Colonic mucosa (tissue), 4 donors: ENCODE measurements around the gene TESK2. TPM values are rescaled to one million over a fixed set of nuclear protein-coding genes. Genes with fewer than 3 reads are reported as not detected.
A peak's percentile ranks its signal among the peaks of the same experiment; 100 is the strongest.

Experiments
- DNase-seq: peaks from one replicate; pipeline ENCODE4 v3.0.0-alpha.2; 2020
- H3K27ac ChIP-seq: fragments of 200-600 bp; one replicate; pipeline ENCODE4 v1.8.0; 2021
- H3K27me3 ChIP-seq: fragments of 200-600 bp; one replicate; pipeline ENCODE4 v1.8.0; 2021
- H3K36me3 ChIP-seq: fragments of 200-600 bp; one replicate; pipeline ENCODE4 v1.8.0; 2021
- H3K4me1 ChIP-seq: fragments of 200-600 bp; one replicate; pipeline ENCODE4 v1.8.0; 2021; ENCODE audit warnings: mild to moderate bottlenecking
- H3K4me3 ChIP-seq: fragments of 200-600 bp; one replicate; pipeline ENCODE4 v1.8.0; 2021
- H3K9ac ChIP-seq, 2 donors: one replicate each; pipeline ENCODE4 v1.7.0; 2013; ENCODE audit warnings: control low read depth in 2 of 2, low read depth in 2 of 2, low read length in 2 of 2
- H3K9me3 ChIP-seq: fragments of 200-600 bp; one replicate; pipeline ENCODE4 v1.8.0; 2021
- intact Hi-C: fragments of 100-400 bp; cut with DNase I; formaldehyde crosslinking; loops from one replicate; pipeline ENCODE4 v1.14.1; 2022
- total RNA-seq, 2 donors: library from RNA; stranded (reverse); fragmentation: NEBNext Ultra II Directional in 1 of 2; extraction: Animal tissue kit (Norgen Biotek cat#: 25700) in 1 of 2; gene quantifications; one replicate each; pipeline ENCODE4 v1.2.1, GENCODE V29; 2021
- TF ChIP-seq, protein P1 (sequence below): fragments of 200-600 bp; IDR thresholded peaks from one replicate; pipeline ENCODE4 v1.8.0; 2022; ENCODE audit warnings: antibody characterized with exemption, mild to moderate bottlenecking
- donor health status: healthy.
- donor health status: DM: no; HTN: no; CAD: no.
- donor health status: DM: no; HTN: no; CAD: no.

The TESK2 gene
- total RNA-seq, 2 donors from 2014 or later = 11.3 to 15.3 TPM

- H3K4me3 ChIP-seq = no peak overlapping the region
- H3K4me1 ChIP-seq = peaks cover 13% of the 10 kb centered on the region
These were observed 159.3 kb downstream of the TESK2 start for GRCh38 chr1:45331436-45332345.

DNA sequence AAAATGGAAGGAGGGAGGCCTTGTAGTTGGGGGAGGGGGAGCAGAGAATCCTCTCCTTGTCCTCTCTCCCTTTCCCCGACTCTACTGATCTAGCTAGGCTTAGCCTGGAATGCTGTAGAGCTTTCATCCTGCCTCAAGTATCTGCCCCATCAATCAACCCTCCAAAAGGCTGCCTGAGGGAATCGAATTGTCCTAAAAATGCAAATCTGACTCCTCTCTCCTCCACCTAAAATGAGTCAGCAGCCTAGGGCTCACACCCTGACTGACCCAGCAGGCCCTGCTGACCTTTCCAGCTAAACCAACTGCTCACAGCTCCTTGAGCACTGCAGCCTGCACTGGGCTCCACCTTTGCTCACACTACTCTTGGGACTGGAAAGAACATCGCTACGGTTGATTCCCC, 161.5 kb downstream of the TESK2 start:
- no peak overlapping the region for H3K27ac ChIP-seq
- H3K4me1 ChIP-seq = peaks cover 13% of the 10 kb centered on the region
- H3K9me3 ChIP-seq = no peaks in the 10 kb centered on the region
- H3K36me3 ChIP-seq = no peaks in the 10 kb centered on the region
- H3K4me3 ChIP-seq = no peak overlapping the region
- H3K27me3 ChIP-seq = no peaks in the 10 kb centered on the region
- TF ChIP-seq, protein P1, sequence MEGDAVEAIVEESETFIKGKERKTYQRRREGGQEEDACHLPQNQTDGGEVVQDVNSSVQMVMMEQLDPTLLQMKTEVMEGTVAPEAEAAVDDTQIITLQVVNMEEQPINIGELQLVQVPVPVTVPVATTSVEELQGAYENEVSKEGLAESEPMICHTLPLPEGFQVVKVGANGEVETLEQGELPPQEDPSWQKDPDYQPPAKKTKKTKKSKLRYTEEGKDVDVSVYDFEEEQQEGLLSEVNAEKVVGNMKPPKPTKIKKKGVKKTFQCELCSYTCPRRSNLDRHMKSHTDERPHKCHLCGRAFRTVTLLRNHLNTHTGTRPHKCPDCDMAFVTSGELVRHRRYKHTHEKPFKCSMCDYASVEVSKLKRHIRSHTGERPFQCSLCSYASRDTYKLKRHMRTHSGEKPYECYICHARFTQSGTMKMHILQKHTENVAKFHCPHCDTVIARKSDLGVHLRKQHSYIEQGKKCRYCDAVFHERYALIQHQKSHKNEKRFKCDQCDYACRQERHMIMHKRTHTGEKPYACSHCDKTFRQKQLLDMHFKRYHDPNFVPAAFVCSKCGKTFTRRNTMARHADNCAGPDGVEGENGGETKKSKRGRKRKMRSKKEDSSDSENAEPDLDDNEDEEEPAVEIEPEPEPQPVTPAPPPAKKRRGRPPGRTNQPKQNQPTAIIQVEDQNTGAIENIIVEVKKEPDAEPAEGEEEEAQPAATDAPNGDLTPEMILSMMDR = no peak
- peak overlapping the region in 1 of 2 donors; percentile 43 for H3K9ac ChIP-seq
- no peak for DNase-seq
- intact Hi-C loops = no loop called here

More at GRCh38 chr1:45331436-45332345, 159.3 kb downstream of the TESK2 start:
- Histone ChIP-seq H3K36me3 (no peaks in the 10 kb centered on the region), H3K9me3 (no peaks in the 10 kb centered on the region), H3K27me3 (no peaks in the 10 kb centered on the region), H3K9ac (peak overlapping the region in 1 of 2 donors; percentile 4), H3K27ac (no peak overlapping the region)
- intact Hi-C loops = no loop called here
- TF ChIP-seq, protein P1 = no peak
- DNase-seq = no peak

DNA sequence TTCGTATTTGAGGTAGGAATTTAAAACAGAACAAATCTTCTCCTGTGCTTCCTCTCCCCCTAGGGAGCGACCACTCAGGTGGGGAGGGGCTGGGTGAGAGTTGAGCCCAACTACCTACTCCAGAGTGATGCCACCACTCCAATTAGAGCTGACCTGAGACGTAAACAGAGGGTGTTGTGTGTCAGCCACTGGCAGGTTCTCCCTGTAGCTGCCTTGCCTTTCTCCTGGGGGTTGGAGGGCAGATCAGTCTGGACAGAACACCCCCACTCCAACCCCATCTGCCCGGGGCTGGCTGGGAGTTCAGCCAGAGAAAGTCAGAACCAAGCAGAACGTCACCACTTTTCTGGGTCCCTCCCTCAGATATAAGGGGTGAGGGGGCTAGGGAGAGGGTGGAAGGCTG, 162.3 kb downstream of the TESK2 start:
- Histone ChIP-seq H3K36me3 (no peaks in the 10 kb centered on the region), H3K27me3 (no peaks in the 10 kb centered on the region), H3K4me1 (peaks cover 13% of the 10 kb centered on the region), H3K9ac (peak overlapping the region in 1 of 2 donors; percentile 43), H3K4me3 (no peak overlapping the region), H3K27ac (no peak overlapping the region), H3K9me3 (no peaks in the 10 kb centered on the region)
- DNase-seq = no peak
- TF ChIP-seq, protein P1 = no peak
- intact Hi-C loops = no loop called here

- DNase-seq = no peak
- H3K9ac ChIP-seq = peak overlapping the region; percentile 77 to 79
- no peaks in the 10 kb centered on the region for H3K27me3 ChIP-seq
- peak overlapping the region; percentile 66 for H3K4me3 ChIP-seq
- TF ChIP-seq, protein P1 = no peak
- H3K9me3 ChIP-seq = no peaks in the 10 kb centered on the region
- H3K27ac ChIP-seq = no peak overlapping the region
- peaks cover 13% of the 10 kb centered on the region for H3K4me1 ChIP-seq
- no peaks in the 10 kb centered on the region for H3K36me3 ChIP-seq
- intact Hi-C loops = no loop called here
These were observed 163.1 kb downstream of the TESK2 start for GRCh38 chr1:45327644-45328515.
